Vagina (tissue), 2 donors: ENCODE data around the gene DHRS2. TPM values are rescaled to one million over a fixed set of nuclear protein-coding genes. Genes with fewer than 3 reads are reported as not detected.
"Not testable (repeated sequence)": the region's sequence is repeated elsewhere in the genome, so short reads cannot be mapped to it uniquely, and the experiment has no call there.

Experiments used
- DNase-seq, 2 donors: peaks; one replicate each; pipeline ENCODE4 v3.0.0-alpha.2; 2017; ENCODE audit errors: extremely low spot score in 2 of 2
- H3K27ac ChIP-seq: fragments of 200-600 bp; sonication (generic); one replicate; pipeline ENCODE4 v1.5.1; 2019
- H3K27me3 ChIP-seq: fragments of 200-600 bp; sonication (generic); one replicate; pipeline ENCODE4 v1.5.1; 2019
- H3K36me3 ChIP-seq, 2 donors: fragments of 200-600 bp; sonication (generic); one replicate each; pipeline ENCODE4 v1.5.1; 2017 to 2019
- H3K4me1 ChIP-seq: fragments of 200-600 bp; sonication (generic); one replicate; pipeline ENCODE4 v1.5.1; 2019
- H3K4me3 ChIP-seq, 2 donors: fragments of 200-600 bp; sonication (generic); 1 replicate in 1 of 2; 2 replicates in 1 of 2; pipeline ENCODE4 v1.5.1; 2016 to 2019
- H3K9me3 ChIP-seq: fragments of 200-600 bp; sonication (generic); one replicate; pipeline ENCODE4 v1.5.1; 2019
- POLR2A ChIP-seq, 2 donors: fragments of 450-650 bp; IDR thresholded peaks; one replicate each; pipeline ENCODE4 v1.6.1; 2017; ENCODE audit warnings: antibody characterized with exemption in 2 of 2, mild to moderate bottlenecking in 2 of 2, moderate library complexity in 2 of 2
- POLR2AphosphoS5 ChIP-seq, 2 donors: sonication (generic); formaldehyde crosslinking; IDR thresholded peaks; one replicate each; pipeline ENCODE4 v1.9.0; 2017; ENCODE audit warnings: antibody characterized with exemption in 2 of 2, mild to moderate bottlenecking in 2 of 2, low read depth in 1 of 2; ENCODE audit not compliant: insufficient read depth in 1 of 2
- intact Hi-C: fragments of 100-400 bp; cut with DNase I; formaldehyde crosslinking; loops from one replicate; pipeline ENCODE4 v1.15.1; 2023
- total RNA-seq: library from RNA; depleted of rRNA; stranded (reverse); fragments of >200 nt; gene quantifications from one replicate; pipeline ENCODE4 v1.2.3, GENCODE V29; 2016
- TF ChIP-seq, protein P1 (sequence below), 3 experiments: fragments of 450-650 bp in 2 of 3; fragments of 200-600 bp in 1 of 3; sonication (generic) in 1 of 3; IDR thresholded peaks; one replicate each; pipeline ENCODE4 v1.5.1; 2017 to 2019; ENCODE audit warnings: antibody characterized with exemption in 3 of 3, mild to moderate bottlenecking in 2 of 3, moderate library complexity in 2 of 3

DHRS2 gene
- total RNA-seq, 1 donor from 2014 or later: 0.25 TPM

DNA sequence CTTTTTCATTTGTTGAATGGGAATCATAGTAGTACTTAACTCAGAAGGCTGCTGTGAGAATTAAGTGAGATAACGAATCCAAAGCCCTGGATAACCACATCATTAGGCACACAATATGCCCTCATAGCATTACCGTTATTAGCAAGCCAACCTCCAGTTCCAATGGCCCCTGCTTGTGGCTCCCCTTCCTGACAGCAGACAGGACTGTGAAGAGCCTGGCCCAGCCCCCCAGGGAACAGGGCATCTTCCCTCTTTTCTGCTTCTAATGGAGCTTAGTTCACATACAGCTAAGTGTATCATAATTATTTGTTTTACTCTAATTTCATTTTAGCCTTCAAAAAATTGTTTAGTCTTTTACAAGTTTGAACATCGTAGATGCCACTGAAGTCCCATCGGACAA, 39.7 kb downstream of the DHRS2 start:
- DNase-seq: no peak
- Histone ChIP-seq H3K4me1 (no peaks in the 10 kb centered on the region), H3K27me3 (no peaks in the 10 kb centered on the region), H3K36me3 (no peaks in the 10 kb centered on the region), H3K27ac (no peak overlapping the region), H3K4me3 (no peak overlapping the region), H3K9me3 (no peaks in the 10 kb centered on the region)
- intact Hi-C loops: no loop called here
- TF ChIP-seq, protein P1, sequence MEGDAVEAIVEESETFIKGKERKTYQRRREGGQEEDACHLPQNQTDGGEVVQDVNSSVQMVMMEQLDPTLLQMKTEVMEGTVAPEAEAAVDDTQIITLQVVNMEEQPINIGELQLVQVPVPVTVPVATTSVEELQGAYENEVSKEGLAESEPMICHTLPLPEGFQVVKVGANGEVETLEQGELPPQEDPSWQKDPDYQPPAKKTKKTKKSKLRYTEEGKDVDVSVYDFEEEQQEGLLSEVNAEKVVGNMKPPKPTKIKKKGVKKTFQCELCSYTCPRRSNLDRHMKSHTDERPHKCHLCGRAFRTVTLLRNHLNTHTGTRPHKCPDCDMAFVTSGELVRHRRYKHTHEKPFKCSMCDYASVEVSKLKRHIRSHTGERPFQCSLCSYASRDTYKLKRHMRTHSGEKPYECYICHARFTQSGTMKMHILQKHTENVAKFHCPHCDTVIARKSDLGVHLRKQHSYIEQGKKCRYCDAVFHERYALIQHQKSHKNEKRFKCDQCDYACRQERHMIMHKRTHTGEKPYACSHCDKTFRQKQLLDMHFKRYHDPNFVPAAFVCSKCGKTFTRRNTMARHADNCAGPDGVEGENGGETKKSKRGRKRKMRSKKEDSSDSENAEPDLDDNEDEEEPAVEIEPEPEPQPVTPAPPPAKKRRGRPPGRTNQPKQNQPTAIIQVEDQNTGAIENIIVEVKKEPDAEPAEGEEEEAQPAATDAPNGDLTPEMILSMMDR (IDR thresholded peaks at IDR 0.05): no peak
- no peak for TF ChIP-seq POLR2AphosphoS5 (IDR thresholded peaks at IDR 0.05; ENCODE audit: insufficient read depth in 1 of 2, low read depth in 1 of 2)
- TF ChIP-seq POLR2A (IDR thresholded peaks at IDR 0.05): no peak

DNA sequence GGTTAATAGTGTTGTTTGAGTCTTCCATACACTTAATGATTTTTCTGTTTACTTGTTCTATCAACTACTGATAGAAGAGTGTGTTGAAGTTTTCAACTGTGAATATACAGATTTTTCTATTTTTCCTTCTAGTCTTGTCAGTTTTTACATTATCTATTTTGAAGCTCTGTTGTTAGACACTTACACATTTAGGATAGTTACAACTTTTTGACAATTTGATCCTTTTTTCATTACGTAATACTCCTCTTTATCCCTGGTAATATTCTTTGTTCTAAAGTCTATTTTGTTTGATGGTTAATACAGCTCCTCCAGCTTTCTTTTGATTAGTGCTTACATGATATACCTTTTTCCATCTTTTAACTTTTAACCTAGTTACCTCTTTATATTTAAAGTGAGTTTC, 45.2 kb downstream of the DHRS2 start:
- TF ChIP-seq, protein P1 (IDR thresholded peaks at IDR 0.05): no peak
- no peak for TF ChIP-seq POLR2A (IDR thresholded peaks at IDR 0.05)
- TF ChIP-seq POLR2AphosphoS5 (IDR thresholded peaks at IDR 0.05; ENCODE audit: insufficient read depth in 1 of 2, low read depth in 1 of 2): no peak
- intact Hi-C loops: no loop called here
- H3K4me3 ChIP-seq: no peak overlapping the region
- no peak for DNase-seq
- H3K9me3 ChIP-seq: no peaks in the 10 kb centered on the region
- no peaks in the 10 kb centered on the region for H3K4me1 ChIP-seq
- no peaks in the 10 kb centered on the region for H3K36me3 ChIP-seq
- H3K27ac ChIP-seq: no peak overlapping the region
- no peaks in the 10 kb centered on the region for H3K27me3 ChIP-seq

DNA sequence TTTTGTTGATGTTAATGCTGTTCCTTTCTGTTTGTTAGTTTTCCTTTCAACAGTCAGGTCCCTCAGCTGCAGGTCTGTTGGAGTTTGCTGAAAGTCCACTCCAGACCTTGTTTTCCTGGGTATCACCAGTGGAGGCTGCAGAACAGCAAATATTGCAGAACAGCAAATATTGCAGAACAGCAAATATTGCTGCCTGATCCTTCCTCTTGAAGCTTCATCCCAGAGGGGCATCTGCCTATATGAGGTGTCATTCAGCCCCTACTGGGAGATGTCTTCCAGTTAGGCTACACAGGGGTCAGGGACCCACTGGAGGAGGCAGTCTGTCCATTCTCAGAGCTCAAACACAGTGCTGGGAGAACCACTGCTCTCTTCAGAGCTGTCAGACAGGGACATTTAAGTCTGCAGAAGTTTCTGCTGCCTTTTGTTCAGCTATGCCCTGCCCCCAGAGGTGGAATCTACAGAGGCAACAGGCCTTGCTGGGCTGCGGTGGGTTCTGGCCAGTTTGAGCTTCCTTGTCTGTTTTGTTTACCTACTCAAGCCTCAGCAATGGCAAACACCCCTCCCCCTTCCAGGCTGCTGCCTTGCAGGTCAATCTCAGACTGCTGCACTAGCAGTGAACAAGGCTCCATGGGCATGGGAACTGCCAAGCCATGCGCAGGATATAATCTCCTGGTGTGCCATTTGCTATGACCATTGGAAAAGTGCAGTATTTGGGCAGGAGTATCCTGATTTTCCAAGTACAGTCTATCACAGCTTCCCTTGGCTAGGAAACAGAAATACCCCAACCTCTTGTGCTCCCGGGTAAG, 53.7 kb downstream of the DHRS2 start:
- intact Hi-C loops: not testable (repeated sequence)

DNA sequence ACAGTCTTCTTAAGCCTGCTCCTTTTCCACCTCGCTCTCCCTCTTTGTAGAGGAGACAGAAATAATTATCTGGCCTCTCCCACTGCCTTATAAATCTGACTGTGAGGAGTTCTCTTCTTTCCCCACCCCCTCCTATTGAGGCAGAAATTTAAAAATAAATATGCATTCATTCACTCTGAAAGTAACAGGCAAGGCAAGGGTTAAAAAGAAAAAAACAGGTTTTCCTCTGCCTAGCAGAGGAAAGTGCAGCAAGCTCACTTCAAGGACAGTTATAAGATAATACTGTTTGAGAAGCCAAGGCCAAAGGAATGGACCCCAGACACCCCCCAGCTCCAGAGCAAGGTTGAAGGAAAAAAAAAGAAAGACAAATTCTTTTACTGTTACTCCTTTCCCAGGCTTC, 56.3 kb downstream of the DHRS2 start:
- TF ChIP-seq, protein P1 (IDR thresholded peaks at IDR 0.05): no peak
- TF ChIP-seq POLR2AphosphoS5 (IDR thresholded peaks at IDR 0.05; ENCODE audit: insufficient read depth in 1 of 2, low read depth in 1 of 2): no peak
- Histone ChIP-seq H3K4me3 (no peak overlapping the region), H3K9me3 (no peaks in the 10 kb centered on the region), H3K4me1 (peaks cover 8% of the 10 kb centered on the region), H3K36me3 (no peaks in the 10 kb centered on the region), H3K27me3 (no peaks in the 10 kb centered on the region), H3K27ac (no peak overlapping the region)
- intact Hi-C loops: no loop called here
- no peak for DNase-seq

More for the DNA sequence above, 53.7 kb downstream of the DHRS2 start:
- not testable (repeated sequence) for H3K27me3 ChIP-seq, H3K4me3 ChIP-seq, H3K4me1 ChIP-seq, DNase-seq, H3K36me3 ChIP-seq, H3K27ac ChIP-seq, H3K9me3 ChIP-seq

DNA sequence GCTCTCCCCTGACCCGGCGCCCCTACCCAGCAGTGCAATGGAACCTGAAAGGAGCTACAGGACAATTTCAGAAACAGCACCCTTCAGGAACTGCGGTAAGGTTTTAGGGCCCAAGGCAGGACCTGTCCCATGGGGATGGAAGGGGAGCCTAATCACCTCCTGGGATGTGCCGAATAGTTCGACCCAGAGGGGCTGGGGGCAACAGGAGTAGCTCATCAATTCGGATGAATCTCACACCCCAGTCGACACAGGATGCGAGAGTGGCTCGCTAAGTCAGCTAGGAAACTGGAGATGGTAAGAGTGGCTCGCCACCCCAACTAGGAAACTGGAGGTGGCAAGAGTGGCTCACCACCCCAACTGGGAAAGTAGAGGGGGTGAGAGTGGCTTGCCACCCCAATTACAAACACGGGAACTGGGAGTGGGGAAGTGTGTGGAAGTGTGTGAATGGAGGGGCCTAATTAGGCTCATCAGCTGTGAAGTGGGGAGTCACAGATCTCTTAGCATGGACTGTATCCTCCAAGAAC, 57.1 kb downstream of the DHRS2 start:
- DNase-seq: no peak
- Histone ChIP-seq H3K4me3 (no peak overlapping the region), H3K36me3 (no peaks in the 10 kb centered on the region), H3K4me1 (peaks cover 8% of the 10 kb centered on the region), H3K27me3 (no peaks in the 10 kb centered on the region), H3K27ac (no peak overlapping the region), H3K9me3 (no peaks in the 10 kb centered on the region)
- no peak for TF ChIP-seq POLR2AphosphoS5 (IDR thresholded peaks at IDR 0.05; ENCODE audit: insufficient read depth in 1 of 2, low read depth in 1 of 2)
- TF ChIP-seq POLR2A (IDR thresholded peaks at IDR 0.05): no peak
- intact Hi-C loops: no loop called here
